WTC11 (cell line): ENCODE data around the gene C15orf39. TPM values are rescaled to one million over a fixed set of nuclear protein-coding genes. Genes with fewer than 3 reads are reported as not detected.

Experiments used
- ATAC-seq: fragments of 200-7000 bp; cut with Tn5 transposase; 2 replicates; pipeline ENCODE4 v1.10.0; 2021; ENCODE audit warnings: mild to moderate bottlenecking, moderate library complexity
- CTCF ChIA-PET: fragments of 300-600 bp; sonication (Branson Sonifier 250); formaldehyde crosslinking; loops from one replicate; lab custom pipeline; 2021; ENCODE audit warnings: antibody characterized with exemption; lab: Charles Lee
- POLR2A ChIA-PET: fragments of 350-600 bp; sonication (Branson Sonifier 250); formaldehyde crosslinking; loops from one replicate; lab custom pipeline; 2021; ENCODE audit warnings: antibody characterized with exemption; lab: Charles Lee
- DNase-seq: peaks from one replicate; pipeline ENCODE4 v3.0.0; 2021; ENCODE audit warnings: low spot score
- H3K27ac Mint-ChIP-seq: 2 replicates; pipeline ENCODE4 v1.8.0; 2021; ENCODE audit warnings: mixed read lengths
- H3K27me3 Mint-ChIP-seq: 2 replicates; pipeline ENCODE4 v1.8.0; 2021; ENCODE audit warnings: low read depth, mild to moderate bottlenecking, moderate library complexity, mixed read lengths
- H3K36me3 Mint-ChIP-seq: 2 replicates; pipeline ENCODE4 v1.8.0; 2021; ENCODE audit warnings: mixed read lengths
- H3K4me1 Mint-ChIP-seq: 2 replicates; pipeline ENCODE4 v1.8.0; 2022; ENCODE audit warnings: mixed read lengths
- H3K4me3 Mint-ChIP-seq: 2 replicates; pipeline ENCODE4 v1.8.0; 2021; ENCODE audit warnings: mild to moderate bottlenecking, moderate library complexity, mixed read lengths
- H3K9me3 Mint-ChIP-seq: 2 replicates; pipeline ENCODE4 v1.8.0; 2021; ENCODE audit warnings: mixed read lengths
- AFF4 ChIP-seq: sonication (generic); formaldehyde crosslinking; IDR thresholded peaks from 2 replicates; pipeline ENCODE4 v1.8.1; 2023; ENCODE audit warnings: mild to moderate bottlenecking, missing genetic modification reagents, borderline replicate concordance
- AR ChIP-seq: fragments of 250-450 bp; sonication (Bioruptor Pico); IDR thresholded peaks from 2 replicates; pipeline ENCODE4 v1.9.0; 2021; ENCODE audit warnings: mild to moderate bottlenecking
- ATF6 ChIP-seq: sonication (generic); formaldehyde crosslinking; IDR thresholded peaks from 2 replicates; pipeline ENCODE4 v1.8.1; 2023; ENCODE audit warnings: mild to moderate bottlenecking, missing genetic modification reagents
- CBFB ChIP-seq: sonication (generic); formaldehyde crosslinking; IDR thresholded peaks from 2 replicates; pipeline ENCODE4 v1.8.1; 2022; ENCODE audit warnings: mild to moderate bottlenecking, low read depth, missing genetic modification reagents
- ELF4 ChIP-seq: sonication (generic); formaldehyde crosslinking; IDR thresholded peaks from 2 replicates; pipeline ENCODE4 v1.8.1; 2022; ENCODE audit warnings: low read depth, mild to moderate bottlenecking, moderate library complexity, missing genetic modification reagents
- ESRRA ChIP-seq: sonication (generic); formaldehyde crosslinking; IDR thresholded peaks from 2 replicates; pipeline ENCODE4 v1.8.1; 2022; ENCODE audit warnings: mild to moderate bottlenecking, missing genetic modification reagents, borderline replicate concordance
- FOXJ3 ChIP-seq: sonication (generic); formaldehyde crosslinking; IDR thresholded peaks from 2 replicates; pipeline ENCODE4 v1.9.0; 2021; ENCODE audit warnings: missing genetic modification reagents, mild to moderate bottlenecking, borderline replicate concordance
- FOXP4 ChIP-seq: sonication (generic); formaldehyde crosslinking; IDR thresholded peaks from 2 replicates; pipeline ENCODE4 v1.8.0; 2022; ENCODE audit warnings: mild to moderate bottlenecking, missing genetic modification reagents
- GABPB1 ChIP-seq: sonication (generic); formaldehyde crosslinking; IDR thresholded peaks from 2 replicates; pipeline ENCODE4 v1.8.1; 2023; ENCODE audit warnings: mild to moderate bottlenecking, missing genetic modification reagents
- IRF1 ChIP-seq: sonication (generic); formaldehyde crosslinking; IDR thresholded peaks from 2 replicates; pipeline ENCODE4 v1.8.0; 2023; ENCODE audit warnings: missing genetic modification reagents
- MAX ChIP-seq: sonication (generic); formaldehyde crosslinking; IDR thresholded peaks from 2 replicates; pipeline ENCODE4 v1.8.0; 2022; ENCODE audit warnings: mild to moderate bottlenecking, missing genetic modification reagents
- MLX ChIP-seq: sonication (generic); formaldehyde crosslinking; IDR thresholded peaks from 2 replicates; pipeline ENCODE4 v1.8.1; 2023; ENCODE audit warnings: mild to moderate bottlenecking, missing genetic modification reagents, moderate library complexity
- SMAD3 ChIP-seq: sonication (generic); formaldehyde crosslinking; IDR thresholded peaks from 2 replicates; pipeline ENCODE4 v1.8.0; 2022; ENCODE audit warnings: missing genetic modification reagents, mild to moderate bottlenecking, borderline replicate concordance
- SOX15 ChIP-seq: fragments of 250-450 bp; sonication (Bioruptor Pico); IDR thresholded peaks from 2 replicates; pipeline ENCODE4 v1.9.0; 2021; ENCODE audit warnings: mild to moderate bottlenecking
- USF2 ChIP-seq: sonication (generic); formaldehyde crosslinking; IDR thresholded peaks from 2 replicates; pipeline ENCODE4 v1.8.1; 2023; ENCODE audit warnings: mild to moderate bottlenecking, missing genetic modification reagents, moderate library complexity
- ZNF219 ChIP-seq: sonication (generic); formaldehyde crosslinking; IDR thresholded peaks from 2 replicates; pipeline ENCODE4 v1.8.0; 2023; ENCODE audit warnings: missing genetic modification reagents, mild to moderate bottlenecking, borderline replicate concordance
- ZNF416 ChIP-seq: fragments of 250-450 bp; sonication (Bioruptor Pico); IDR thresholded peaks from 2 replicates; pipeline ENCODE4 v1.9.0; 2021; ENCODE audit warnings: mild to moderate bottlenecking, inconsistent platforms
- ZNF423 ChIP-seq: fragments of 250-450 bp; sonication (Bioruptor Pico); IDR thresholded peaks from 2 replicates; pipeline ENCODE4 v2.1.2; 2022; ENCODE audit warnings: mild to moderate bottlenecking, moderate library complexity
- ZSCAN18 ChIP-seq: fragments of 250-450 bp; sonication (Bioruptor Pico); IDR thresholded peaks from 2 replicates; pipeline ENCODE4 v2.1.2; 2022; ENCODE audit warnings: mild to moderate bottlenecking, moderate library complexity
- total RNA-seq: library from RNA; stranded (reverse); gene quantifications from 3 replicates; pipeline ENCODE4 v1.2.3, GENCODE V29; 2021

C15orf39 gene
- total RNA-seq, 1 experiment from 2014 or later = 52.8 TPM

GRCh38 chr15:75167588-75168350 is 33.9 kb upstream of the C15orf39 start (continued):
- no peak for TF ChIP-seq AR (CRISPR knock-in tag)
- TF ChIP-seq IRF1 (CRISPR knock-in tag) = no peak
- no peak for TF ChIP-seq FOXP4 (CRISPR knock-in tag)
- no peak for TF ChIP-seq ELF4 (CRISPR knock-in tag)
- TF ChIP-seq USF2 (CRISPR knock-in tag) = no peak
- TF ChIP-seq CBFB = no peak
- TF ChIP-seq AFF4 (CRISPR knock-in tag) = no peak
- TF ChIP-seq MAX (CRISPR knock-in tag) = no peak
- no peak for TF ChIP-seq SMAD3 (CRISPR knock-in tag)

GRCh38 chr15:75168374-75168773 is 33.3 kb upstream of the C15orf39 start:
- CTCF ChIA-PET = no interaction called here
- no peak for DNase-seq
- peaks cover 12% of the 10 kb centered on the region for H3K4me1 Mint-ChIP-seq
- TF ChIP-seq SOX15 (CRISPR knock-in tag) (no peak), MLX (CRISPR knock-in tag) (no peak), ESRRA (no peak), ATF6 (CRISPR knock-in tag) (no peak), ZNF219 (CRISPR knock-in tag) (no peak), ZSCAN18 (CRISPR knock-in tag) (no peak), ZNF423 (CRISPR knock-in tag) (no peak), FOXJ3 (CRISPR knock-in tag) (no peak), ZNF416 (CRISPR knock-in tag) (no peak), GABPB1 (CRISPR knock-in tag) (no peak)

More at GRCh38 chr15:75168374-75168773, 33.3 kb upstream of the C15orf39 start:
- peaks cover 19% of the 10 kb centered on the region for H3K36me3 Mint-ChIP-seq
- H3K27ac Mint-ChIP-seq = no peak overlapping the region
- POLR2A ChIA-PET = no interaction called here
- ATAC-seq = no peak
- peaks cover 42% of the 10 kb centered on the region for H3K9me3 Mint-ChIP-seq
- H3K27me3 Mint-ChIP-seq = peaks cover 5% of the 10 kb centered on the region; the same call in 1 of the 2 replicates
- H3K4me3 Mint-ChIP-seq = no peak overlapping the region
